Gastroesophageal sphincter (tissue), 4 donors: Measurements from ENCODE around the gene UBE2Z. TPM values are rescaled to one million over a fixed set of nuclear protein-coding genes. Genes with fewer than 3 reads are reported as not detected.
A peak's percentile ranks its signal among the peaks of the same experiment; 100 is the strongest.

Experiments
- ATAC-seq: fragments of 150-250 bp; one replicate; pipeline ENCODE4 v1.9.1; 2016; ENCODE audit warnings: mild to moderate bottlenecking, moderate library complexity
- H3K27ac ChIP-seq, 4 donors: fragments of 200-600 bp; sonication (generic) in 3 of 4; 1 replicate in 3 of 4; 2 replicates in 1 of 4; pipeline ENCODE4 v1.5.1; 2016 to 2019
- H3K27me3 ChIP-seq: fragments of 200-600 bp; sonication (generic); one replicate; pipeline ENCODE4 v1.5.1; 2019
- H3K36me3 ChIP-seq, 2 donors: fragments of 200-600 bp; sonication (generic); one replicate each; pipeline ENCODE4 v1.5.1; 2019; ENCODE audit warnings: control low read depth in 1 of 2
- H3K4me1 ChIP-seq, 3 donors: fragments of 200-600 bp; sonication (generic); 1 replicate in 2 of 3; 2 replicates in 1 of 3; pipeline ENCODE4 v1.5.1; 2016 to 2019; ENCODE audit warnings: control low read depth in 2 of 3
- H3K4me3 ChIP-seq, 2 donors: fragments of 200-600 bp; sonication (generic); one replicate each; pipeline ENCODE4 v1.5.1; 2019; ENCODE audit warnings: mild to moderate bottlenecking in 1 of 2, moderate library complexity in 1 of 2
- H3K9me3 ChIP-seq, 3 donors: fragments of 200-600 bp; sonication (generic); one replicate each; pipeline ENCODE4 v1.5.1; 2017 to 2019; ENCODE audit warnings: control low read depth in 2 of 3
- EP300 ChIP-seq: sonication (generic); formaldehyde crosslinking; IDR thresholded peaks from one replicate; pipeline ENCODE4 v1.6.1; 2017; ENCODE audit warnings: antibody characterized with exemption, mild to moderate bottlenecking
- POLR2A ChIP-seq, 2 donors: fragments of 450-650 bp; IDR thresholded peaks; one replicate each; pipeline ENCODE4 v1.6.1; 2017; ENCODE audit warnings: antibody characterized with exemption in 2 of 2, mild to moderate bottlenecking in 2 of 2, moderate library complexity in 1 of 2
- POLR2AphosphoS5 ChIP-seq: sonication (generic); formaldehyde crosslinking; IDR thresholded peaks from one replicate; pipeline ENCODE4 v1.6.1; 2017; ENCODE audit warnings: antibody characterized with exemption
- WGBS, 2 donors: methylation state at CpG; one replicate each; pipeline ENCODE4 v1.1.5; 2018; ENCODE audit warnings: low coverage in 1 of 2; 5-methylcytosine and 5-hydroxymethylcytosine counted together
- total RNA-seq, 4 donors: library from RNA; depleted of rRNA; stranded (reverse); fragments of >200 nt; gene quantifications; one replicate each; pipeline ENCODE4 v1.1.0, GENCODE V29; 2016
- TF ChIP-seq, protein P1 (sequence below), 4 experiments: fragments of 200-600 bp in 2 of 4; fragments of 450-650 bp in 2 of 4; sonication (generic) in 1 of 4; IDR thresholded peaks; one replicate each; pipeline ENCODE4 v1.5.1; 2017 to 2019; ENCODE audit warnings: antibody characterized with exemption in 4 of 4, mild to moderate bottlenecking in 2 of 4, moderate library complexity in 2 of 4

Gene UBE2Z
- total RNA-seq, 4 donors from 2014 or later = 52.1 to 73.7 (median 60.4) TPM

DNA sequence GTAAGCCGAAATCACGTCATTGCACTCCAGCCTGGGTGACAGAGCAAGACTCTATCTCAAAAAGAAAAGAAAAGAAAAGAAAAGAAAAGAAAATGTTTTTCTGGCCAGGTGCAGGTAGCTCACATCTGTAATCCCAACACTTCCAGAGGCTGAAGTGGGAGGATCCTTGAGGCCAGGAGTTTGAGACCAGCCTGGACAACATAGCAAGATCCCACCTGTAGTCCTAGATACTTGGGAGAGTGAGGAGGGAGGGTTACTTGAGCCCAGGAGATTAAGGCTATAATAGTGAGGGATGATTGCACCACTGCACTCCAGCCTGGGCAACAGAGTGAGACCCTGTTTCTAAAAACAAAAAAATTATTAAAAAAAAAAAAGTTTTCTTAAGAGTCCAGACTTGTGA, 18.1 kb upstream of the UBE2Z start:
- no peak for ATAC-seq
- peaks cover 0 to 8% of the 10 kb centered on the region in 2 donors for H3K36me3 ChIP-seq

GRCh38 chr17:48892940-48893645, 15.1 kb upstream of the UBE2Z start:
- Histone ChIP-seq H3K4me1 (peaks cover 4 to 27% (median 10%) of the 10 kb centered on the region in 3 donors), H3K27me3 (no peaks in the 10 kb centered on the region), H3K4me3 (peak overlapping the region; percentile 72 to 87), H3K36me3 (peaks cover 0 to 38% of the 10 kb centered on the region in 2 donors), H3K27ac (peak overlapping the region; percentile 49 to 88 (median 82)), H3K9me3 (no peaks in the 10 kb centered on the region)
- WGBS, 2 donors = 0 to 1% methylated on average over 16 of the region's 24 CpGs
- no peak for ATAC-seq
- TF ChIP-seq POLR2A (IDR thresholded peaks at IDR 0.05) = no peak
- TF ChIP-seq POLR2AphosphoS5 = no peak
- TF ChIP-seq EP300 = no peak
- TF ChIP-seq, protein P1, sequence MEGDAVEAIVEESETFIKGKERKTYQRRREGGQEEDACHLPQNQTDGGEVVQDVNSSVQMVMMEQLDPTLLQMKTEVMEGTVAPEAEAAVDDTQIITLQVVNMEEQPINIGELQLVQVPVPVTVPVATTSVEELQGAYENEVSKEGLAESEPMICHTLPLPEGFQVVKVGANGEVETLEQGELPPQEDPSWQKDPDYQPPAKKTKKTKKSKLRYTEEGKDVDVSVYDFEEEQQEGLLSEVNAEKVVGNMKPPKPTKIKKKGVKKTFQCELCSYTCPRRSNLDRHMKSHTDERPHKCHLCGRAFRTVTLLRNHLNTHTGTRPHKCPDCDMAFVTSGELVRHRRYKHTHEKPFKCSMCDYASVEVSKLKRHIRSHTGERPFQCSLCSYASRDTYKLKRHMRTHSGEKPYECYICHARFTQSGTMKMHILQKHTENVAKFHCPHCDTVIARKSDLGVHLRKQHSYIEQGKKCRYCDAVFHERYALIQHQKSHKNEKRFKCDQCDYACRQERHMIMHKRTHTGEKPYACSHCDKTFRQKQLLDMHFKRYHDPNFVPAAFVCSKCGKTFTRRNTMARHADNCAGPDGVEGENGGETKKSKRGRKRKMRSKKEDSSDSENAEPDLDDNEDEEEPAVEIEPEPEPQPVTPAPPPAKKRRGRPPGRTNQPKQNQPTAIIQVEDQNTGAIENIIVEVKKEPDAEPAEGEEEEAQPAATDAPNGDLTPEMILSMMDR (IDR thresholded peaks at IDR 0.05) = no peak

More for the DNA sequence above, 18.1 kb upstream of the UBE2Z start:
- H3K4me1 ChIP-seq = peaks cover 4 to 28% (median 10%) of the 10 kb centered on the region in 3 donors
- TF ChIP-seq POLR2AphosphoS5 (no peak), POLR2A (IDR thresholded peaks at IDR 0.05) (no peak), EP300 (no peak)
- TF ChIP-seq, protein P1 (IDR thresholded peaks at IDR 0.05) = no peak
- 83% methylated on average over 1 to 2 of the region's 2 CpGs for WGBS, 2 donors
- H3K27me3 ChIP-seq = no peaks in the 10 kb centered on the region
- no peak overlapping the region for H3K27ac ChIP-seq
- H3K9me3 ChIP-seq = no peaks in the 10 kb centered on the region
- H3K4me3 ChIP-seq = no peak overlapping the region

GRCh38 chr17:48893646-48894508, 14.3 kb upstream of the UBE2Z start:
- H3K27me3 ChIP-seq = no peaks in the 10 kb centered on the region
- H3K36me3 ChIP-seq = peaks cover 0 to 42% of the 10 kb centered on the region in 2 donors
- TF ChIP-seq, protein P1 (IDR thresholded peaks at IDR 0.05) = no peak
- peaks cover 4 to 27% (median 10%) of the 10 kb centered on the region in 3 donors for H3K4me1 ChIP-seq
- WGBS, 2 donors = 57 to 63% methylated on average over 3 to 4 of the region's 5 CpGs
- peak overlapping the region; percentile 72 to 87 for H3K4me3 ChIP-seq
- no peaks in the 10 kb centered on the region for H3K9me3 ChIP-seq
- H3K27ac ChIP-seq = no peak overlapping the region
- no peak for ATAC-seq

DNA sequence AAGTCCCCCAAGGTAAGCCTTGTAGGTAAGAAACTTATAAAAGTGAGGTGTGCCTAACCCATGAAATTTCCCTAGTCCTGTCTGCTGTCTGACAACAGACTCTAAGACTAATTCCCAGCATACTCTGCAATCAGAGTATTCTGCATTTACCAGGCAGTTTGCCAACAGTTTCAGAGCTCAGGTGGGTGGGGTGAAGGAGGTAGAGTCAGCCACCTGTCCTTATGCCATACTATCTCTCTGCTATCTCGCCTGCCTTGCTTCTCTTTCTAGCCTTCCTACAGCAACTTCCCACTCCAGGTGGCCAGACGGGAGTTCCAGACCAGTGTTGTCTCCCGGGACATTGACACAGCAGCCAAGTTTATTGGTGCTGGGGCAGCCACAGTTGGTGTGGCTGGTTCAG, 13.3 kb upstream of the UBE2Z start:
- Histone ChIP-seq H3K36me3 (peaks cover 0 to 42% of the 10 kb centered on the region in 2 donors), H3K4me1 (peaks cover 4 to 27% (median 10%) of the 10 kb centered on the region in 3 donors), H3K9me3 (no peaks in the 10 kb centered on the region), H3K4me3 (no peak overlapping the region), H3K27ac (no peak overlapping the region), H3K27me3 (no peaks in the 10 kb centered on the region)
- WGBS, 2 donors = 86 to 100% methylated on average over 1 of the region's 3 CpGs
- ATAC-seq = no peak
- no peak for TF ChIP-seq POLR2A (IDR thresholded peaks at IDR 0.05)
- no peak for TF ChIP-seq POLR2AphosphoS5
- TF ChIP-seq, protein P1 (IDR thresholded peaks at IDR 0.05) = no peak
- TF ChIP-seq EP300 = no peak
